KMS-11 (cell line): ENCODE measurements around the gene SLC2A11.

Experiments used
- H2AFZ ChIP-seq: fragments of 200-600 bp; sonication (generic); 2 replicates; pipeline ENCODE4 v1.6.1; 2016; ENCODE audit warnings: antibody characterized with exemption, mixed run types, low read depth
- H3K27ac ChIP-seq: fragments of 200-600 bp; sonication (generic); 2 replicates; pipeline ENCODE4 v1.6.1; 2016; ENCODE audit warnings: mild to moderate bottlenecking, mixed run types
- H3K27me3 ChIP-seq: fragments of 200-600 bp; sonication (generic); 2 replicates; pipeline ENCODE4 v1.6.1; 2017; ENCODE audit warnings: mild to moderate bottlenecking, low read depth, mixed run types, moderate library complexity; ENCODE audit not compliant: insufficient read depth
- H3K36me3 ChIP-seq: fragments of 200-600 bp; sonication (generic); 2 replicates; pipeline ENCODE4 v1.6.1; 2017; ENCODE audit warnings: mild to moderate bottlenecking, mixed run types; ENCODE audit not compliant: insufficient read depth
- H3K4me1 ChIP-seq: fragments of 200-600 bp; sonication (generic); 2 replicates; pipeline ENCODE4 v1.6.1; 2016; ENCODE audit warnings: mild to moderate bottlenecking, low read depth, mixed run types; ENCODE audit not compliant: poor library complexity, severe bottlenecking
- H3K4me2 ChIP-seq: fragments of 200-600 bp; sonication (generic); 2 replicates; pipeline ENCODE4 v1.7.0; 2016; ENCODE audit warnings: mild to moderate bottlenecking, mixed run types
- H3K4me3 ChIP-seq: fragments of 200-600 bp; sonication (generic); IDR thresholded peaks from 2 replicates; pipeline ENCODE4 v1.6.1; 2017; ENCODE audit warnings: low read depth, low read length, mixed read lengths; ENCODE audit not compliant: insufficient read depth
- H3K79me2 ChIP-seq: fragments of 200-600 bp; sonication (generic); 2 replicates; pipeline ENCODE4 v1.6.1; 2016; ENCODE audit warnings: low read depth, mixed run types; ENCODE audit not compliant: insufficient read depth
- H3K9ac ChIP-seq: fragments of 200-600 bp; sonication (generic); 2 replicates; pipeline ENCODE4 v1.6.1; 2016; ENCODE audit warnings: mild to moderate bottlenecking, mixed run types
- H4K20me1 ChIP-seq: fragments of 200-600 bp; sonication (generic); 2 replicates; pipeline ENCODE4 v1.6.1; 2016; ENCODE audit warnings: mild to moderate bottlenecking, mixed run types; ENCODE audit not compliant: insufficient read depth
- TF ChIP-seq, protein P1 (sequence below): fragments of 200-600 bp; sonication (generic); conservative IDR thresholded peaks from 2 replicates; pipeline ENCODE4 v1.6.1; 2017; ENCODE audit warnings: low read depth, mild to moderate bottlenecking, antibody characterized with exemption, low read length, moderate library complexity, mixed read lengths

The SLC2A11 gene

DNA sequence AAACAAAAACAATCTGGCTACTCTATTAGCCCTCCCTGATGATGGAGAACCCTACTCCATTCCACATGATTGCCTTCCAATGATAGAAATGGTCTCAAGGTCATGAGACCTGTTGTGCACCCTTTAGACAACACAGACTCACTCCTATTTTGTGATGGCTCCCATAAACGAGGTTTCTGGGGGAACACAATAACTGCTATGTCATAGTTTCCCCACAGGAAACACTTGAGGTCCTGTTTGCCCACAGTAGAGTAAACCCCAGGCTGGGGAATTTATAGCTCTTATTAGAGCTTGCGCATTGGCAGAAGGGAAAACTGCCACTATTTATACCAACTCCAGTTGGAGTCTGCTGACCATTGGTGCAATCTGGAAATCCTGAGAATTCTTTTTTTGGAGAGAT, 65.2 kb downstream of the SLC2A11 start:
- H3K27ac ChIP-seq = no peak overlapping the region
- H3K4me2 ChIP-seq = no peak overlapping the region
- no peak overlapping the region for H3K9ac ChIP-seq
- no peak overlapping the region for H2AFZ ChIP-seq
- H3K36me3 ChIP-seq = no peaks in the 10 kb centered on the region
- no peaks in the 10 kb centered on the region for H3K27me3 ChIP-seq
- no peaks in the 10 kb centered on the region for H4K20me1 ChIP-seq
- TF ChIP-seq, protein P1, sequence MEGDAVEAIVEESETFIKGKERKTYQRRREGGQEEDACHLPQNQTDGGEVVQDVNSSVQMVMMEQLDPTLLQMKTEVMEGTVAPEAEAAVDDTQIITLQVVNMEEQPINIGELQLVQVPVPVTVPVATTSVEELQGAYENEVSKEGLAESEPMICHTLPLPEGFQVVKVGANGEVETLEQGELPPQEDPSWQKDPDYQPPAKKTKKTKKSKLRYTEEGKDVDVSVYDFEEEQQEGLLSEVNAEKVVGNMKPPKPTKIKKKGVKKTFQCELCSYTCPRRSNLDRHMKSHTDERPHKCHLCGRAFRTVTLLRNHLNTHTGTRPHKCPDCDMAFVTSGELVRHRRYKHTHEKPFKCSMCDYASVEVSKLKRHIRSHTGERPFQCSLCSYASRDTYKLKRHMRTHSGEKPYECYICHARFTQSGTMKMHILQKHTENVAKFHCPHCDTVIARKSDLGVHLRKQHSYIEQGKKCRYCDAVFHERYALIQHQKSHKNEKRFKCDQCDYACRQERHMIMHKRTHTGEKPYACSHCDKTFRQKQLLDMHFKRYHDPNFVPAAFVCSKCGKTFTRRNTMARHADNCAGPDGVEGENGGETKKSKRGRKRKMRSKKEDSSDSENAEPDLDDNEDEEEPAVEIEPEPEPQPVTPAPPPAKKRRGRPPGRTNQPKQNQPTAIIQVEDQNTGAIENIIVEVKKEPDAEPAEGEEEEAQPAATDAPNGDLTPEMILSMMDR = no peak
- no peak overlapping the region for H3K4me3 ChIP-seq
- H3K79me2 ChIP-seq = no peaks in the 10 kb centered on the region
- no peaks in the 10 kb centered on the region for H3K4me1 ChIP-seq

DNA sequence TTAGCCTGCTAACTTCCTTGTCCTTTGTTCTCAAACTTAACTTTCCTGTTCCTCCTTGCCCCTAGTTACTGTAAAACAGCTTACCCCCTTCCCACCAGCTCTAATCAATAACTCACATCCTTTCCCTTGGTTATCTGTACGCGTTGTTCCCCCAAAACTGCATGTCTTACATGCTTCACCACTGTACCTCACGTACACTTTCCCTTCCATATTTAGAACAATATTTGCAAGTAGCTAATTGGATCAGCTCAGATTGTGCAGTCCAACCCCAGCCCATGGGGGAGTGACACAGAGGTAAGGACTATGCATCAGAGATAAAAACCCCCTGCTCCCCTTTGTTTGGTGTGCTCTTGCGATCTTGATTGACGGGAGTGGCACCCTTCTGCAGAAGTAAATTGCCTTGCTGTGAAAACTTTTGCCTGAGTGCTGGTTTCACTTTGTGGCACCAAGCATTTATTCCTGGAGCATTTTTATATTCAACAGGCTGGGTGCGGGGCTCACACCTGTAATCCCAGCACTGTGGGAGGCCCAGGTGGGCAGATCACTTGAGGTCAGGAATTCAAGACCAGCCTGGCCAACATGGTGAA, 67.4 kb downstream of the SLC2A11 start:
- TF ChIP-seq, protein P1 = no peak
- Histone ChIP-seq H3K27ac (no peak overlapping the region), H3K4me3 (no peak overlapping the region), H3K4me2 (no peak overlapping the region), H3K27me3 (no peaks in the 10 kb centered on the region), H3K4me1 (no peaks in the 10 kb centered on the region), H2AFZ (no peak overlapping the region), H4K20me1 (no peaks in the 10 kb centered on the region), H3K79me2 (no peaks in the 10 kb centered on the region), H3K36me3 (no peaks in the 10 kb centered on the region), H3K9ac (no peak overlapping the region)

DNA sequence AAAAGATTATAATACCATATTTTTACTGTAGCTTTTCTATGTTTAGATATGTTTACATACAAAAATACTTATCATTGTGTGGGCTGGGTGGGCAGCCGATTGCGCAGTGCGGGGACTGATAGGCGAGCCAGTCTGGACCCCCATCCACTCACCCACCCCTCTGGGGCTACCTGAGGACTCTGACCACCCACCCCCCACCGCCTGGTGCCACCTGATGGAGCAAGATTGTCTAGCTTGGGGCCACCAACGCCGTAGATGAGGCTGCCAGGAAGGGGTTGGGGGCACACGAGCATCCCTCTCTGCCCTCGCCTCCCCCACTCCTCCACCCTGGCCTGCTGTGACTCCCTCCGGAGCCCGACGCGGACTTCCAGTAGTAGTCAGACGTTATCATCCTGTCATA, 68.9 kb downstream of the SLC2A11 start:
- no peak overlapping the region for H3K27ac ChIP-seq
- no peaks in the 10 kb centered on the region for H3K4me1 ChIP-seq
- H3K79me2 ChIP-seq = no peaks in the 10 kb centered on the region
- H3K36me3 ChIP-seq = no peaks in the 10 kb centered on the region
- H3K4me3 ChIP-seq = no peak overlapping the region
- no peak overlapping the region for H3K9ac ChIP-seq
- no peak overlapping the region for H2AFZ ChIP-seq
- TF ChIP-seq, protein P1 = no peak
- no peak overlapping the region for H3K4me2 ChIP-seq
- H3K27me3 ChIP-seq = no peaks in the 10 kb centered on the region
- no peaks in the 10 kb centered on the region for H4K20me1 ChIP-seq
